Left ventricle myocardium inferior (tissue), 1 donor: ENCODE measurements around the gene TBCD. TPM values are rescaled to one million over a fixed set of nuclear protein-coding genes. Genes with fewer than 3 reads are reported as not detected.
A peak's percentile ranks its signal among the peaks of the same experiment; 100 is the strongest.

Experiments used
- DNase-seq: peaks from one replicate; pipeline ENCODE4 v3.0.0-alpha.2; 2020
- H3K27ac ChIP-seq: fragments of 200-600 bp; replicated peaks from 2 replicates; pipeline ENCODE4 v1.8.0; 2021
- H3K27me3 ChIP-seq: fragments of 200-600 bp; 2 replicates; pipeline ENCODE4 v1.8.0; 2021; ENCODE audit warnings: low read depth
- H3K36me3 ChIP-seq: fragments of 200-600 bp; 2 replicates; pipeline ENCODE4 v1.8.0; 2021
- H3K4me1 ChIP-seq: fragments of 200-600 bp; 2 replicates; pipeline ENCODE4 v1.8.0; 2021
- H3K4me3 ChIP-seq: fragments of 200-600 bp; 2 replicates; pipeline ENCODE4 v1.8.0; 2021; ENCODE audit warnings: mild to moderate bottlenecking, moderate library complexity
- H3K9me3 ChIP-seq: fragments of 200-600 bp; replicated peaks from 2 replicates; pipeline ENCODE4 v1.8.0; 2021
- intact Hi-C: fragments of 100-400 bp; cut with micrococcal nuclease; formaldehyde crosslinking; loops from one replicate; pipeline ENCODE4 v1.11.0; 2022
- total RNA-seq: library from RNA; stranded (reverse); fragmentation: NEBNext Ultra II Directional; extraction: Animal tissue kit (Norgen Biotek cat#: 25700); gene quantifications from one replicate; pipeline ENCODE4 v1.2.1, GENCODE V29; 2021
- TF ChIP-seq, protein P1 (sequence below): fragments of 200-600 bp; IDR thresholded peaks from 2 replicates; pipeline ENCODE4 v1.8.0; 2021; ENCODE audit warnings: antibody characterized with exemption, mild to moderate bottlenecking, borderline replicate concordance
- donor health status: DM: no; HTN: yes; CAD: no; lungs with severe emphysema.

Gene TBCD
- total RNA-seq, 1 donor from 2014 or later: 48.0 TPM

DNA sequence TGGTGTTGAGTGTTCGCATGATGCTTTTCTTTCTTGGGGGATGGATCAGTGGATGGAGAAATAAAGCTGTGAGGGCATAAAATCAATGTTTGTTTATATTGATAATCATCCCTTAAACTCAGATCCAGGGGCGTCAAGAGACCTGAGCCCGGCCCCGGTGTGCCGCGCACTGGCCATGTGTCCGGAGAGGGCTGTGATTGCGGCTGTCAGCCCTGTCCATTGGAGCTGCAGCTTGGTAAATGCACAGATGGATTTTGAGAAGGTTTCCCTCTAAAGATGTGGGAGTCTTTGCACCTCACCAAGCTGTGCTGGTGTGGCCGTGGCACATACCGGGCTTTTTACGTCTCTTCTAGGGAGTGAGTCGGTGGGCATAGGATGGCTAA is 109.5 kb downstream of the TBCD start:
- peaks cover 56% of the 10 kb centered on the region for H3K4me1 ChIP-seq
- intact Hi-C loops: no loop called here
- DNase-seq: no peak

DNA sequence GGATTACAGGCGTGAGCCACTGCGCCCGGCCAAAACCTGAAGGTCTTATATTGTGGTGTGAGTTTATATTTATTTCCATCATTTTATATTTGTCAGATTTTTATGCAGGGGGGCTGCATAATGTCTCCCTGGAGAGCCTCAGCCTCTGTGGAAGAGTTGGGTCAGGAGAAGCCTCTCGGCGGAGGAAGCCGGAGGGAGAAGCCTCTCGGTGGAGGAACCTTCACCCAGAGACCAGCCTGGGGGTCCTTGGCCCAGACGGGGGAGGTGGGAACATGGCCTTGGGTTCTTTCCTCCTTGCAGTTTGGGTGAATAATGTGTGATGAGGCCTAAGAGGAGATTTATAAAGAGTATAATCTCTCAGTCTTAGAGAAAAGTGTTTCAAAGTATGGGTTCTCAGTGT is 110.3 kb downstream of the TBCD start:
- H3K9me3 ChIP-seq: no peaks in the 10 kb centered on the region
- DNase-seq: no peak
- no peak overlapping the region for H3K4me3 ChIP-seq
- no peak overlapping the region for H3K27ac ChIP-seq
- H3K4me1 ChIP-seq: peaks cover 64% of the 10 kb centered on the region
- TF ChIP-seq, protein P1, sequence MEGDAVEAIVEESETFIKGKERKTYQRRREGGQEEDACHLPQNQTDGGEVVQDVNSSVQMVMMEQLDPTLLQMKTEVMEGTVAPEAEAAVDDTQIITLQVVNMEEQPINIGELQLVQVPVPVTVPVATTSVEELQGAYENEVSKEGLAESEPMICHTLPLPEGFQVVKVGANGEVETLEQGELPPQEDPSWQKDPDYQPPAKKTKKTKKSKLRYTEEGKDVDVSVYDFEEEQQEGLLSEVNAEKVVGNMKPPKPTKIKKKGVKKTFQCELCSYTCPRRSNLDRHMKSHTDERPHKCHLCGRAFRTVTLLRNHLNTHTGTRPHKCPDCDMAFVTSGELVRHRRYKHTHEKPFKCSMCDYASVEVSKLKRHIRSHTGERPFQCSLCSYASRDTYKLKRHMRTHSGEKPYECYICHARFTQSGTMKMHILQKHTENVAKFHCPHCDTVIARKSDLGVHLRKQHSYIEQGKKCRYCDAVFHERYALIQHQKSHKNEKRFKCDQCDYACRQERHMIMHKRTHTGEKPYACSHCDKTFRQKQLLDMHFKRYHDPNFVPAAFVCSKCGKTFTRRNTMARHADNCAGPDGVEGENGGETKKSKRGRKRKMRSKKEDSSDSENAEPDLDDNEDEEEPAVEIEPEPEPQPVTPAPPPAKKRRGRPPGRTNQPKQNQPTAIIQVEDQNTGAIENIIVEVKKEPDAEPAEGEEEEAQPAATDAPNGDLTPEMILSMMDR: no peak
- H3K36me3 ChIP-seq: no peaks in the 10 kb centered on the region
- no peaks in the 10 kb centered on the region for H3K27me3 ChIP-seq
- intact Hi-C loops: no loop called here

More for the DNA sequence above, 109.5 kb downstream of the TBCD start:
- TF ChIP-seq, protein P1: no peak
- no peaks in the 10 kb centered on the region for H3K9me3 ChIP-seq
- H3K27ac ChIP-seq: no peak overlapping the region
- no peaks in the 10 kb centered on the region for H3K36me3 ChIP-seq
- H3K4me3 ChIP-seq: no peak overlapping the region
- no peaks in the 10 kb centered on the region for H3K27me3 ChIP-seq

DNA sequence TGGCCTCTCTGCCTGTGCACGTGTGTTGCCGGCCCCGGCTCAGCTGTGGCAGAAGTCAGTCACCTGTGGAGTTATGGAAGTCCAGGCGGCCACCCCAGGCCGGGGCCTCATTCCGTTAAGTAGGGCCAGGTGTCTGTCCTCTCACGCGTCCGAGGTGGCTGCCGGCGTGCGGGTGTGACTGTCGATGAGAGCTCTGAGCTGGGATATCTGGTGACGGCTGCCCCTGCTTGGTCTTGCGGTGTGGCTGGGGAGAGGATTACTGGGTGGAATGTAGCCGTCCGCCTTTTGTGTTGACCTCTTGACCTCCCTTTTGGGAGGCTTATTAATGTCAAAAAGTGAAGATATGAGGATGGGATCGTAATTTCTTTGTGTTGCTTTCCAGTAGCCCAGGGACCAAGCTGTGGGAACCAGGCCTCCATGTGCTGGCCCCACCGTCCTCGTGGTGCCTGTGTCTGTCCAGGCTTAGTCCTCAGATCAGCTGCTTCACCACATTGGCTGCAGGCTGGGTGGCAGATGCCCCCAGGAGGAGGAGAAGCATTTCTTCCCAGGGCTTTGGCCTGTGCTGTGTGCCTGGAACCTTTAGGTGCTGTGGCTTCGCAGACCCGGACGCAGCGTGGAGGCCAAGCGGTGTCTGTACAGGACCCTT is 111.0 kb downstream of the TBCD start:
- DNase-seq: no peak
- H3K9me3 ChIP-seq: no peaks in the 10 kb centered on the region
- TF ChIP-seq, protein P1: no peak
- peaks cover 68% of the 10 kb centered on the region for H3K4me1 ChIP-seq
- intact Hi-C loops: no loop called here
- H3K27ac ChIP-seq: no peak overlapping the region
- H3K27me3 ChIP-seq: no peaks in the 10 kb centered on the region
- no peak overlapping the region for H3K4me3 ChIP-seq
- H3K36me3 ChIP-seq: no peaks in the 10 kb centered on the region

DNA sequence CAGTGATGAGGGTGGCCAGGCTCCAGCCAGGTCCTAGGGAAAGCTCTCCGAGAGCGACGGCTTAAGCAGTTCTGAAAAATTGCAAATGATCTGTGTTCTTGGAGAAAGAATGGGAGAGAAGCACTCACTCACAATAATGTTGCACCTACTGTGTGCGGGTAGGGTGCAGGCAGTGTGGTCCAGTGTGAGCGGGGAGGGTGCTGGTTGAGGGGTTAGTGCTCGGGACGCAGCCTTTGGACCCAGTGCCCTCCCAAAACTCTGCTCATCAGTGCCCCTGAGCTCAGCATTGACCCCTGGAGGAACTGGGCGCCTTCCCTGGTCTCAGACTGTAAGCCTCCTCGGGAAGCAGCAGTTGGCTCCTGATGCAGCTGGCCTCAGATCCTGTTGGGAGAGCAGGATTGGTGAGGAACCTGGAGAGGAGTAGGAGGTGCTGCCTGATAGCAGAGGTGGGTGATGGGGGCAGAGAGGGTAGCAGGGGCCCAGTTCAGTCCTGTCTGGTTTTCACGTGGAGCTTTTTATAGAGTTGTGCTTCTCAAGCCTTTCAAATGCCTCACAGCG is 111.6 kb downstream of the TBCD start:
- Histone ChIP-seq H3K27me3 (no peaks in the 10 kb centered on the region), H3K4me1 (peaks cover 64% of the 10 kb centered on the region), H3K36me3 (no peaks in the 10 kb centered on the region), H3K27ac (peak overlapping the region; percentile 15), H3K4me3 (no peak overlapping the region), H3K9me3 (no peaks in the 10 kb centered on the region)
- intact Hi-C loops: no loop called here
- TF ChIP-seq, protein P1: no peak
- DNase-seq: no peak

DNA sequence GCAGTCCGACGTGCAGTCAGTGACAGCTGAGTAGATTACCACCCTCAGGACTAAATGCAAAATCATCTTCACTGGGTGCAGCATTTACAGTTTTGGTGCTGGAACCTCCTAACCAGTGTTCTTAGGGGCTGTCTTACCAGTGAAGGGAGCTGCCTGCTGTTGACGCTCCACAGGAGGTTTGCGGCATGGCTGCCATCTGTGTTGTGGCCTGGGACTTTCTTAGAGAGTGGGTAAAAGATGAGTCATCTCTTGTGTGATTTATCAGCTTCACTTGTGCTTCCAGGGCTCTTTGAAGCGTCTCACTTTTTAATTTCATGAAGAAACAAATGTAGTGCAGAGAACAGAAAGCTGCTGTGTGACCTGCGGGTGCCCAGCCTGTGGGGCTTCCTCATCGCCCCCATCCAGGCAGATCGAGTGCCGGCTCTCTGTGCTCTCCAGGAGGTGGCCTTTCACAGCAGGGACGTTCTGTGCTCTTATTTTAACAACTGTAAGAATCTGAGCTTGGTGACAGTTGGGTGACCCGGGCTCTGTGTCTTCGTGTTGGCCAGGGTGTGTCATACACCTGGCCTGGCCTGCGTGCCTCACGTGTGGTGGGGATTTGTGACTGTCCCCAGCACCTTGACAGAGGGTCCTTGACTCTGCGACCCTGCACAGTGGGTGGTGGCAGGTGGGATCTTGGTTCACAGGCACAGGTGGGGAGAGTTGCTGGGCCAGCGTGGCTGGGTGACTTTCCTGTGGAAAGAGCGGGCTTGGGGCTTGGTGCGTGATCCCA is 112.3 kb downstream of the TBCD start:
- H3K4me1 ChIP-seq: peaks cover 59% of the 10 kb centered on the region
- TF ChIP-seq, protein P1: no peak
- H3K4me3 ChIP-seq: no peak overlapping the region
- H3K27ac ChIP-seq: peak overlapping the region; percentile 15
- no peaks in the 10 kb centered on the region for H3K36me3 ChIP-seq
- intact Hi-C loops: no loop called here
- H3K9me3 ChIP-seq: no peaks in the 10 kb centered on the region
- no peak for DNase-seq
- no peaks in the 10 kb centered on the region for H3K27me3 ChIP-seq
